Left lung (tissue), 10 donors: ENCODE results near the gene BCAP31. TPM values are rescaled to one million over a fixed set of nuclear protein-coding genes. Genes with fewer than 3 reads are reported as not detected.

Experiments used
- ATAC-seq: fragments of 200-7000 bp; cut with Tn5 transposase; one replicate; pipeline ENCODE4 v1.9.1; 2020; ENCODE audit warnings: moderate library complexity
- DNase-seq, 4 donors: peaks; one replicate each; pipeline ENCODE4 v3.0.0-alpha.2; 2013 to 2020
- H3K27ac ChIP-seq, 2 donors: fragments of 200-600 bp; sonication (generic) in 1 of 2; one replicate each; pipeline versions ENCODE4 v1.5.0 to v1.8.0; 2020 to 2021
- H3K27me3 ChIP-seq, 2 donors: fragments of 200-600 bp; sonication (generic) in 1 of 2; one replicate each; pipeline versions ENCODE4 v1.5.0 to v1.8.0; 2020 to 2021
- H3K36me3 ChIP-seq, 2 donors: fragments of 200-600 bp; sonication (generic) in 1 of 2; one replicate each; pipeline versions ENCODE4 v1.5.0 to v1.8.0; 2020 to 2021
- H3K4me1 ChIP-seq, 2 donors: fragments of 200-600 bp; one replicate each; pipeline ENCODE4 v1.8.0; 2021
- H3K4me3 ChIP-seq, 2 donors: fragments of 200-600 bp; sonication (generic) in 1 of 2; one replicate each; pipeline versions ENCODE4 v1.5.0 to v1.8.0; 2020 to 2021; ENCODE audit warnings: mild to moderate bottlenecking in 1 of 2
- H3K9me3 ChIP-seq, 2 donors: fragments of 200-600 bp; sonication (generic) in 1 of 2; one replicate each; pipeline versions ENCODE4 v1.5.0 to v1.8.0; 2020 to 2021
- intact Hi-C, 2 donors: fragments of 100-400 bp; cut with DNase I; formaldehyde crosslinking; loops; one replicate each; pipeline versions ENCODE4 v1.11.2 to v1.14.2; 2022
- polyA plus RNA-seq, 6 donors: library from polyadenylated mRNA; unstranded; fragments of 120-200 nt; gene quantifications; one replicate each; pipeline ENCODE4 v1.2.1, GENCODE V29; 2013; ENCODE audit not compliant: insufficient read length in 6 of 6
- total RNA-seq, 2 donors: library from RNA; stranded (reverse); fragmentation: NEBNext Ultra II Directional; extraction: Animal tissue kit (Norgen Biotek cat#: 25700); gene quantifications; one replicate each; pipeline ENCODE4 v1.2.1, GENCODE V29; 2021
- TF ChIP-seq, protein P1 (sequence below), 2 donors: fragments of 200-600 bp; sonication (generic) in 1 of 2; IDR thresholded peaks; one replicate each; pipeline versions ENCODE4 v1.5.0 to v1.8.0; 2021; ENCODE audit warnings: antibody characterized with exemption in 2 of 2
- donor health status: DM: no; HTN: yes; CAD: no.
- donor health status: DM: no; HTN: no; CAD: no.

Gene BCAP31
- total and polyA plus RNA-seq, 8 donors = 126 to 243 (median 138) TPM

DNA sequence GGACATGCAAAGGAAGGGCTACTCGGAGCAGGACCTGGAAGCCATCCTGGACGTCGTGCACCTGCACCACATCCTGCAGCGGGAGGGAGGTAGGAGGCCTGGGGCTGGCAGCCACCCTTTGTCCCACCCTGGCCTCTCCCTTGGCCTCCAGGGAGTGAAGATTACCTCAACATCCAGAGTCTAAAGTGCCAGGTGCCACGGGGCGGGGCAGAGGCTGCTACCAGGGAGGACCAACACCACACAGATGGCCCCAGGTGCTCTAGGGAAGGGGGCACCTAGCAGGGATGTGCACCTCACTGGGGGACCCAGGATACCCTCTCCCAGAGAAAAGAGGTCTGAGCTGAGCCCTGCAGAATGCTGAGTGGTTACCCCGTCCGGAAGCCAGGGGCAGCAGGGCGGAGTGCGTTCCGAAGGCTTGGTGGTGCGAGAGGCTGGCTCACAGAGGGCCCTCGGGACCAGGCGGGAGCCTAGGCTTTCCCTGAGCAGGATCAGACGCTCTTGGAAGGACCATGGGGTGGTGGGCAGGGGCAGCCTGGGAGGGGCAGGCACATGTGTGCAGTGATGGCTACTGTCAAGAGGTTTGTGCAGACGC is 16.5 kb upstream of the BCAP31 start:
- TF ChIP-seq, protein P1, sequence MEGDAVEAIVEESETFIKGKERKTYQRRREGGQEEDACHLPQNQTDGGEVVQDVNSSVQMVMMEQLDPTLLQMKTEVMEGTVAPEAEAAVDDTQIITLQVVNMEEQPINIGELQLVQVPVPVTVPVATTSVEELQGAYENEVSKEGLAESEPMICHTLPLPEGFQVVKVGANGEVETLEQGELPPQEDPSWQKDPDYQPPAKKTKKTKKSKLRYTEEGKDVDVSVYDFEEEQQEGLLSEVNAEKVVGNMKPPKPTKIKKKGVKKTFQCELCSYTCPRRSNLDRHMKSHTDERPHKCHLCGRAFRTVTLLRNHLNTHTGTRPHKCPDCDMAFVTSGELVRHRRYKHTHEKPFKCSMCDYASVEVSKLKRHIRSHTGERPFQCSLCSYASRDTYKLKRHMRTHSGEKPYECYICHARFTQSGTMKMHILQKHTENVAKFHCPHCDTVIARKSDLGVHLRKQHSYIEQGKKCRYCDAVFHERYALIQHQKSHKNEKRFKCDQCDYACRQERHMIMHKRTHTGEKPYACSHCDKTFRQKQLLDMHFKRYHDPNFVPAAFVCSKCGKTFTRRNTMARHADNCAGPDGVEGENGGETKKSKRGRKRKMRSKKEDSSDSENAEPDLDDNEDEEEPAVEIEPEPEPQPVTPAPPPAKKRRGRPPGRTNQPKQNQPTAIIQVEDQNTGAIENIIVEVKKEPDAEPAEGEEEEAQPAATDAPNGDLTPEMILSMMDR (IDR thresholded peaks at IDR 0.05) = no peak
- DNase-seq (no peak), ATAC-seq (no peak)
- no peaks in the 10 kb centered on the region for H3K27me3 ChIP-seq
- peaks cover 0 to 5% of the 10 kb centered on the region in 2 donors for H3K4me1 ChIP-seq
- H3K4me3 ChIP-seq = no peak overlapping the region
- H3K36me3 ChIP-seq = peaks cover 0 to 41% of the 10 kb centered on the region in 2 donors
- H3K27ac ChIP-seq = no peak overlapping the region
- intact Hi-C loops = no loop called here
- no peaks in the 10 kb centered on the region for H3K9me3 ChIP-seq

DNA sequence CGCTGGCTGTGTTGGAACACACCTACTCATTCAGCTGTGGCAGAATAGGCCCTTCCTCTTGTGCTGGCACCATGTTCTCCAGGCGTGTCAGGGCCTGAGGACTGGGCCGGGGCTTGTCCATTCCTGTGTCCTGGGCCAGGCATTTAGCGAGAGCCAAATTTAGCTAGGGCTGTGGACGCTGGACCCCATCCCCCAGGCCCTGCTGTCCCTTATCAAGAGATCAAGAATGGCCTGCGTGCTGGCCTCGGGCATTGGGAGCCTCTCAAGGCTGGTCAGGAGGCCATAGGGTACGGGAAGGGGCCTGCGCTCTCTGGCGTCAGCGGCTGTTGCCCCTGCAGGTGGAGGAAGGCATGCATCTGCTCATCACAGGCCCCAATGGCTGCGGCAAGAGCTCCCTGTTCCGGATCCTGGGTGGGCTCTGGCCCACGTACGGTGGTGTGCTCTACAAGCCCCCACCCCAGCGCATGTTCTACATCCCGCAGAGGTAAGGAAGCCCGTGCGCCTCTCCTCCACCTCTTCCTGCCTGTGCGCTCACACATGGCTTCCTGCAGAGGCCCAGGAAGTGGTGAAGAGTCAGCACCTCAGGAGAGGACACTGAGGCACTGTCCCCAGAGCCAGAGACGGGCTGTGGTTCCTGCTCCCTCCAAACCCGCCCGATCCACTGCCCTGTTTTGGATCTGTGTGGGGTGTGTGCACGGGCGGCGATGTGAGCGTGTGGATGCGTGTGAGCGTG is 15.7 kb upstream of the BCAP31 start:
- intact Hi-C loops = no loop called here
- Histone ChIP-seq H3K27me3 (no peaks in the 10 kb centered on the region), H3K27ac (no peak overlapping the region), H3K9me3 (no peaks in the 10 kb centered on the region), H3K36me3 (peaks cover 0 to 41% of the 10 kb centered on the region in 2 donors), H3K4me1 (peaks cover 0 to 5% of the 10 kb centered on the region in 2 donors), H3K4me3 (no peak overlapping the region)
- TF ChIP-seq, protein P1 (IDR thresholded peaks at IDR 0.05) = no peak
- no peak for DNase-seq
- ATAC-seq = no peak

DNA sequence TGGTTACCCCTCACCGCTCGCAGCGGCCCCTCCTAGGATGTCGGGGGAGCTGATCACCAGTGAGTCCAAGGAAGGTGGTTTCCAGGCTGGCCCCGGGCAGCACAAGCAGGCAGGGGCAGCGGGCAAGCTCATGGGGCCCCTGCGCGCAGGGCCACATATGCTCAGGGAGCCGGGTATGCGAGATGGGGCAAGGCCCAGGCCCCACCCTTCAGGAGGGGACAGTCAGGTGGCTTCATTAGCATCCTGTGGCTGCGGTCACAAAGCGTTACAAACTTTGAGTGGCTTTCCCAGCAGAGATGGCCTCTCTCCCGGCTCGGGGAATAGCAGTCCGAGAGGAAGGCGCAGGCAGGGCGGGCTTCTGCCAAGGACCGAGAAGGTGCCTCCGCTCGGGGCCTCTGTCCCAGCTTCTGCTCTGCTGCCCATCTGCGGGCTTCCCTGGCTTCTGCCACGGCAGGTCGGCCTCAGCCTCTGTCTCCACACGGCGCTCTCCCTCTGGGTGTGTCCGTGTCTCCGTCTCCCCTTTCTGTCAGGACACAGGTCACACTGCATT is 13.9 kb upstream of the BCAP31 start:
- Histone ChIP-seq H3K9me3 (no peaks in the 10 kb centered on the region), H3K27ac (no peak overlapping the region), H3K36me3 (peaks cover 0 to 41% of the 10 kb centered on the region in 2 donors), H3K4me3 (no peak overlapping the region), H3K27me3 (no peaks in the 10 kb centered on the region), H3K4me1 (no peaks in the 10 kb centered on the region)
- intact Hi-C loops = no loop called here
- no peak for ATAC-seq
- TF ChIP-seq, protein P1 (IDR thresholded peaks at IDR 0.05) = no peak
- DNase-seq = no peak

DNA sequence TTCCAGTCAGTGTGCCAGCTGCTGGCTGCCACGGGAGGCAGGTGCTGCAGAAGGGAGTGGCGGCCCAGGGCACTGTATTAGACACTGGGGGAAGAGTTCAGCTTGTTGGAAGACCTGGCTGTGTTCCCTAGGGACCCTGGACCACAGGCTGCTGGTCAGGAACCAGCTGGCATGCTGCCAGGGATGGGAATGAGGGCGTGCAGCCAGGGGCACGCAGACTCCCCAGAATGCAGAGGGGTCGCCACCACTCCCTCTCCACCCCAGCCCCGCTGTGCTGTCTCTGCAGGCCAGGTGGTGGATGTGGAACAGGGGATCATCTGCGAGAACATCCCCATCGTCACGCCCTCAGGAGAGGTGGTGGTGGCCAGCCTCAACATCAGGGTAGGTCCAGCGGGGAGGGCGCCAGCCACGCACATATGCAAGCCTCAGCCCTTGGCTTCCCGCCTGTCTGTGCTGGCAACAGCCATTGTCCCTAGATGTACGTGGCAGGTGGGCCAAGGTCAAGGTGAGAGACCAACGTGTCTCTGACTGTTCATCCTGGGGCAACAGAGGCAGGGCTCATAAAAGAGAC is 12.8 kb upstream of the BCAP31 start:
- DNase-seq (no peak), ATAC-seq (no peak)
- TF ChIP-seq, protein P1 (IDR thresholded peaks at IDR 0.05) = no peak
- no peaks in the 10 kb centered on the region for H3K27me3 ChIP-seq
- peaks cover 0 to 41% of the 10 kb centered on the region in 2 donors for H3K36me3 ChIP-seq
- H3K27ac ChIP-seq = no peak overlapping the region
- H3K9me3 ChIP-seq = no peaks in the 10 kb centered on the region
- intact Hi-C loops = no loop called here
- no peaks in the 10 kb centered on the region for H3K4me1 ChIP-seq
- H3K4me3 ChIP-seq = no peak overlapping the region
